Osteocyte (in vitro differentiated cells): ENCODE results near the gene SIL1. TPM values are rescaled to one million over a fixed set of nuclear protein-coding genes. Genes with fewer than 3 reads are reported as not detected.
"Not testable (repeated sequence)": the region's sequence is repeated elsewhere in the genome, so short reads cannot be mapped to it uniquely, and the experiment has no call there.

Experiments
- DNase-seq: peaks from one replicate; pipeline ENCODE4 v3.0.0; 2021; ENCODE audit warnings: mixed read lengths; ENCODE audit not compliant: unreplicated experiment; ENCODE audit errors: extremely low spot score
- H3K27ac Mint-ChIP-seq: one replicate; pipeline ENCODE4 v1.8.0; 2021; ENCODE audit warnings: mild to moderate bottlenecking, mixed read lengths; ENCODE audit not compliant: unreplicated experiment
- H3K27me3 Mint-ChIP-seq: one replicate; pipeline ENCODE4 v1.8.0; 2021; ENCODE audit warnings: mixed read lengths; ENCODE audit not compliant: unreplicated experiment
- H3K36me3 Mint-ChIP-seq: one replicate; pipeline ENCODE4 v1.8.0; 2021; ENCODE audit warnings: mixed read lengths; ENCODE audit not compliant: unreplicated experiment
- H3K4me1 Mint-ChIP-seq: one replicate; pipeline ENCODE4 v1.8.0; 2021; ENCODE audit warnings: mixed read lengths; ENCODE audit not compliant: unreplicated experiment
- H3K4me3 Mint-ChIP-seq: one replicate; pipeline ENCODE4 v1.8.0; 2021; ENCODE audit warnings: mild to moderate bottlenecking, moderate library complexity, mixed read lengths; ENCODE audit not compliant: unreplicated experiment
- H3K9me3 Mint-ChIP-seq: one replicate; pipeline ENCODE4 v1.8.0; 2021; ENCODE audit warnings: mixed read lengths; ENCODE audit not compliant: unreplicated experiment
- total RNA-seq: library from RNA; stranded (reverse); gene quantifications from 2 replicates; pipeline ENCODE4 v1.2.1, GENCODE V29; 2021
- TF ChIP-seq, protein P1 (sequence below): fragments of 200-600 bp; sonication (generic); IDR thresholded peaks from 2 replicates; pipeline ENCODE4 v1.5.0; 2021; ENCODE audit warnings: antibody characterized with exemption, mild to moderate bottlenecking, moderate library complexity

SIL1 gene
- total RNA-seq, 1 donor from 2014 or later = 58.4 TPM

DNA sequence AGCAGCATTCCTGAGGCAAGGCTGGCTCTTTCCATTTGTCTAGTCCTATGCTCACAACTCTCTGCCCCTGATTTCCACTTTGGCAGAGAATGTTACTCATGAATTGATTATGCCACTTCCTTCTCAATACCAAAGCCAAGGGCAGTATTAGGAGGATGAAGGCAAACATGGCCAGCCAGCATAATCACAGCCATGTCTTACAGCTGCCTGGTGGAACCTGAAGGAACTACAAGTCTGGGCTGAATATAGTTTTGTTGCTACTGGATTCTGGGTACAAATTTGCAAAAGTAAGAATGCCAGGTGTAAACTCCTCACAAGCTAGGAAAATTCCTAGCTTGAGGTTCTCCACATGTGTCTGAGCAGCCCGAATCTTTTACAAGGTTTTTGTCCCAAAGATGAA lies 4.2 kb downstream of the SIL1 start:
- Mint-ChIP-seq H3K27me3 (no peaks in the 10 kb centered on the region), H3K4me1 (peaks cover 24% of the 10 kb centered on the region), H3K36me3 (peaks cover 7% of the 10 kb centered on the region), H3K4me3 (no peak overlapping the region), H3K9me3 (no peaks in the 10 kb centered on the region), H3K27ac (no peak overlapping the region)
- DNase-seq = no peak
- TF ChIP-seq, protein P1, sequence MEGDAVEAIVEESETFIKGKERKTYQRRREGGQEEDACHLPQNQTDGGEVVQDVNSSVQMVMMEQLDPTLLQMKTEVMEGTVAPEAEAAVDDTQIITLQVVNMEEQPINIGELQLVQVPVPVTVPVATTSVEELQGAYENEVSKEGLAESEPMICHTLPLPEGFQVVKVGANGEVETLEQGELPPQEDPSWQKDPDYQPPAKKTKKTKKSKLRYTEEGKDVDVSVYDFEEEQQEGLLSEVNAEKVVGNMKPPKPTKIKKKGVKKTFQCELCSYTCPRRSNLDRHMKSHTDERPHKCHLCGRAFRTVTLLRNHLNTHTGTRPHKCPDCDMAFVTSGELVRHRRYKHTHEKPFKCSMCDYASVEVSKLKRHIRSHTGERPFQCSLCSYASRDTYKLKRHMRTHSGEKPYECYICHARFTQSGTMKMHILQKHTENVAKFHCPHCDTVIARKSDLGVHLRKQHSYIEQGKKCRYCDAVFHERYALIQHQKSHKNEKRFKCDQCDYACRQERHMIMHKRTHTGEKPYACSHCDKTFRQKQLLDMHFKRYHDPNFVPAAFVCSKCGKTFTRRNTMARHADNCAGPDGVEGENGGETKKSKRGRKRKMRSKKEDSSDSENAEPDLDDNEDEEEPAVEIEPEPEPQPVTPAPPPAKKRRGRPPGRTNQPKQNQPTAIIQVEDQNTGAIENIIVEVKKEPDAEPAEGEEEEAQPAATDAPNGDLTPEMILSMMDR = peak; percentile 27

DNA sequence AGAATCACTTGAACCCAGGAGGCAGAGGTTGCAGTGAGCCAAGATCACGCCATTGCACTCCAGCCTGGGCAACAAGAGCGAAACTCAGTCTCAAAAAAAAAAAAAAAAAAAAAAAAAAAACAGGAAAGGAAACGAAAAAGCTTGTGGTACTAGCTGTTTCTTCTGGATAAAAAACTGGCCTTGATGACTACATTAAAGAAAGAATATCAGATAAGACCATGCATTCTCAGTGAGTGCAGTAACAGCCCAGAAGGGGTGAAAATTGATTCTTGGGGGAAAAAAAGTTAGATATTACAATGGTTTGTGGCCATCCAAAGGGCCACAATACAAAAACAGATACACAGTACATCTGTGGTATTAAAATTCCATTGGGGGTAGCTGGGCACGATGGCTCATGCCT lies 5.3 kb downstream of the SIL1 start:
- not testable (repeated sequence) for H3K36me3 Mint-ChIP-seq, H3K4me3 Mint-ChIP-seq, H3K9me3 Mint-ChIP-seq, H3K27ac Mint-ChIP-seq, H3K27me3 Mint-ChIP-seq, DNase-seq
- peaks cover 20% of the 10 kb centered on the region for H3K4me1 Mint-ChIP-seq

DNA sequence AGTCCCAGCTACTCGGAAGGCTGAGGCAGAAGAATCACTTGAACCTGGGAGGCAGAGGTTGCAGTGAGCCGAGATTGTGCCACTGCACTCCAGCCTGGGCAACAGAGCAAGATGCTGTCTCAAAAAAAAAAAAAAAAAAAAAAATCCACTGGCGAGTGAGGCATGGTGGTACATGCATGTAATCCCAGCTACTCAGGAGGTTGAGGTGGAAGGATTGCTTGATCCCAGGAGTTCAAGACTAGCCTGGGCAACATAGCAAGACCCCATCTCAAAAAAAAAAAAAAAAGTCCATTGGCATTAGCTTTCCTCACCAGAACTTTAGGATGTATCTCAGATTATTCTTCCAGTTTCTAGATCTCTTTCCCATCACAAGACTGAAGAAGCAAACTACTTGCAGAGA lies 6.2 kb downstream of the SIL1 start:
- H3K4me3 Mint-ChIP-seq, H3K36me3 Mint-ChIP-seq, DNase-seq, H3K27me3 Mint-ChIP-seq, H3K9me3 Mint-ChIP-seq, H3K27ac Mint-ChIP-seq: not testable (repeated sequence)
- H3K4me1 Mint-ChIP-seq = peaks cover 14% of the 10 kb centered on the region

DNA sequence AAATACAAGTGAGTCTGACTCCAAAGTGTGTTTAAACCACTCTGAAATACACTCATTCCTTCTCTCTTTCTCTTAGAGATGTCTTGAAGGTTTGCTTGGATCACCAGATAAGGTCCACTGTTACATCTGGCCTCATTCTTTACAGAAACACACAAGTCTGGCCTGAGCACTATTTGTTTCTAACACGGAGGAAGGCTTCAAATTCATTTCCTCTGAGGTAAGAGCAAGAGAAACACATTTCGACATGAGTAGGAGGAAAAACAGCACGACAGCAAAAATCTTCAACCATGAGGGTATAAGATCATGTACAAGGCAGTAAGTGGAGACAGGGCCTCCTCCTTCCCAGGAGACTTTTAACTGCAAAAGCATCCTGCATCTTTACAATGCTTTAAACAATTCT lies 8.0 kb downstream of the SIL1 start:
- H3K4me1 Mint-ChIP-seq = peaks cover 21% of the 10 kb centered on the region
- H3K4me3 Mint-ChIP-seq = no peak overlapping the region
- DNase-seq = no peak
- TF ChIP-seq, protein P1 = no peak
- H3K36me3 Mint-ChIP-seq = peaks cover 6% of the 10 kb centered on the region
- H3K27ac Mint-ChIP-seq = peak overlapping the region; percentile 8
- no peaks in the 10 kb centered on the region for H3K27me3 Mint-ChIP-seq
- no peaks in the 10 kb centered on the region for H3K9me3 Mint-ChIP-seq

DNA sequence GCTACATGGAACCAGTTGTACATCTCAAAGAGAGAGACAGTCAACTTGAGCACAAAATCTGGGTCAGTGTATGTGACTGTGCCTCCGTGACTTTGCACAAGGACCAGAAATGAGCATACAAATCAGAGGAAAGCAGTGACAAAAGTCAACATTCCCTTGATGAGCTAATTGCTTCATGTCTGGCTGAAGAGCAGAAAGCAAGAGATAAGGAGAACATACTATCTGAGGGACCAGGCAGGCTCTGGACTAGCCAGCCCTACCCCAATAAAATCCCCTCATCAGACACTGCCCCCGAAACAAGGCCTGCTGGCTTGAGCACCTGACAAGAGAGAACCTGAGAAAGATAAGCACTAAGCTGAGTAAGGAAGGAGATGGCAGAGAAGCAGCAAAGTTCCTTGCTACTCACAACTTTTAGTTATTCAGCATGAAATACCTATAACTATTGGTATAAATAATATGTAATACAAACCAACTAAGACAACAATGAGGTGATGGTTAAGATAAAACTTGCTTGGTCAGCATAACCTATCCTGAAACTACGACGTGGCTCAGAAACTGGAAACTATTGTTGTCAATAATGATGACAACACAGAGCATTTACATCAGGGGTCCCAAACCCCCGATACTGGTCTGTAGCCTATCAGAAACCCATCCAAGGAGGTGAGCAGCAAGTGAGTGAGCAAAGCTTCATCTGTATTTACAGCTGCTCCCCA lies 9.5 kb downstream of the SIL1 start:
- H3K27me3 Mint-ChIP-seq = no peaks in the 10 kb centered on the region
- no peak for DNase-seq
- H3K27ac Mint-ChIP-seq = no peak overlapping the region
- TF ChIP-seq, protein P1 = no peak
- peaks cover 21% of the 10 kb centered on the region for H3K4me1 Mint-ChIP-seq
- H3K9me3 Mint-ChIP-seq = no peaks in the 10 kb centered on the region
- no peak overlapping the region for H3K4me3 Mint-ChIP-seq
- H3K36me3 Mint-ChIP-seq = peaks cover 6% of the 10 kb centered on the region

DNA sequence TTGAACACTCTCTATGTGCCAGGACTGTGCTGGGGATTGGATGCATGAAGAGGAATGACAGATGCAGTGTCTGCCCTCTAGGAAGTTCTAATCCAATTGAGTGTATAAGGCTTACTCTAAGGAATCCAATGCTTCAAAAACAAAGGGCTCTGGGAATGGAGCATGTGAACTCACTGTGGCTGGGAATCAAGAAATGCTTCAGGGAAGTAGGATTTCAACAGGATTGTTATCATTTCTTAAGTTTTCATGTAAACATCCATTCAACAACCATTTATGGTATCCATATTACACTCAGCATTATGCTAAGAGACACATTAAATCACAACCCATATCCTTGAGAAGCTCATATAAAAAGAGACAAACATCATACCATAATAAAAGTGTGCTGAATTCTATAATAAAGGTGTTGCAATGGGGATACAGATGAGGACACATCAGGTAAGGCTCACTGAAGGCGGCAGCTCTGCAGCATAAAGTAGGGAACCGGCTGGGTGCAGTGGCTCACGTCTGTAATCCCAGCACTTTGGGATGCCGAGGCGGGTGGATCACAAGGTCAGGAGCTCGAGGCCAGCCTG lies 11.3 kb downstream of the SIL1 start:
- H3K4me3 Mint-ChIP-seq = no peak overlapping the region
- no peaks in the 10 kb centered on the region for H3K27me3 Mint-ChIP-seq
- DNase-seq = no peak
- peaks cover 2% of the 10 kb centered on the region for H3K36me3 Mint-ChIP-seq
- H3K4me1 Mint-ChIP-seq = peaks cover 30% of the 10 kb centered on the region
- no peaks in the 10 kb centered on the region for H3K9me3 Mint-ChIP-seq
- H3K27ac Mint-ChIP-seq = no peak overlapping the region
- TF ChIP-seq, protein P1 = no peak
